HepG2 (cell line): Measurements from ENCODE around the gene GSK3A. TPM values are rescaled to one million over a fixed set of nuclear protein-coding genes. Genes with fewer than 3 reads are reported as not detected.
A peak's percentile ranks its signal among the peaks of the same experiment; 100 is the strongest.

Experiments
- ATAD3A ChIP-seq: sonication (generic); formaldehyde crosslinking; IDR thresholded peaks from 2 replicates; pipeline ENCODE4 v1.4.0; 2020; ENCODE audit warnings: missing genetic modification reagents
- CENPX ChIP-seq: sonication (generic); formaldehyde crosslinking; IDR thresholded peaks from 2 replicates; pipeline ENCODE4 v1.9.0; 2021; ENCODE audit warnings: mild to moderate bottlenecking, missing genetic modification reagents, moderate library complexity
- DBP ChIP-seq: sonication (generic); formaldehyde crosslinking; IDR thresholded peaks from 2 replicates; pipeline ENCODE4 v1.4.0; 2020; ENCODE audit warnings: missing genetic modification reagents; ENCODE audit errors: not compliant biosample characterization
- GABPA ChIP-seq, 2 experiments: IDR thresholded peaks; 2 replicates each; pipeline ENCODE4 v1.6.1; 2011 to 2016; ENCODE audit warnings: low read depth in 2 of 2, low read length in 1 of 2, missing biosample characterization in 1 of 2, missing genetic modification characterization in 1 of 2
- GLI4 ChIP-seq: sonication (generic); formaldehyde crosslinking; IDR thresholded peaks from 2 replicates; pipeline ENCODE4 v1.5.1; 2020; ENCODE audit warnings: missing genetic modification reagents, mild to moderate bottlenecking, moderate library complexity, borderline replicate concordance
- HMG20A ChIP-seq: IDR thresholded peaks from 2 replicates; pipeline ENCODE4 v1.6.1; 2016; ENCODE audit warnings: borderline replicate concordance
- HNRNPUL1 ChIP-seq: fragments of 200-400 bp; formaldehyde crosslinking; IDR thresholded peaks from 2 replicates; pipeline ENCODE4 v1.6.1; 2017; ENCODE audit warnings: low read depth, mild to moderate bottlenecking, low read length, moderate library complexity
- NCOA1 ChIP-seq: sonication (generic); formaldehyde crosslinking; IDR thresholded peaks from 2 replicates; pipeline ENCODE4 v1.9.0; 2021; ENCODE audit warnings: missing genetic modification reagents
- NFIC ChIP-seq: IDR thresholded peaks from 2 replicates; pipeline ENCODE4 v1.6.1; 2012; ENCODE audit warnings: mild to moderate bottlenecking, low read length, inconsistent platforms
- PAXIP1 ChIP-seq: sonication (generic); formaldehyde crosslinking; conservative IDR thresholded peaks from 2 replicates; pipeline ENCODE4 v1.4.0; 2020; ENCODE audit warnings: mild to moderate bottlenecking, missing genetic modification reagents, moderate library complexity
- RFX1 ChIP-seq: fragments of 450-650 bp; IDR thresholded peaks from 2 replicates; pipeline ENCODE4 v1.6.1; 2017
- SRSF4 ChIP-seq: fragments of 200-400 bp; formaldehyde crosslinking; IDR thresholded peaks from one replicate; pipeline ENCODE4 v1.6.1; 2018; ENCODE audit warnings: mild to moderate bottlenecking, low read depth, low read length, moderate library complexity; ENCODE audit not compliant: poor library complexity, severe bottlenecking
- STAT5B ChIP-seq: sonication (generic); formaldehyde crosslinking; IDR thresholded peaks from 2 replicates; pipeline ENCODE4 v1.4.0; 2020; ENCODE audit warnings: missing genetic modification reagents
- TAF1 ChIP-seq: sonication (generic); formaldehyde crosslinking; IDR thresholded peaks from 2 replicates; pipeline ENCODE4 v1.4.0; 2020; ENCODE audit warnings: missing genetic modification reagents
- YEATS2 ChIP-seq: sonication (generic); formaldehyde crosslinking; IDR thresholded peaks from 2 replicates; pipeline ENCODE4 v1.4.0; 2020; ENCODE audit warnings: missing genetic modification reagents, borderline replicate concordance
- ZNF230 ChIP-seq: sonication (generic); formaldehyde crosslinking; IDR thresholded peaks from 2 replicates; pipeline ENCODE4 v1.4.0; 2020; ENCODE audit warnings: mild to moderate bottlenecking, missing genetic modification reagents
- polyA plus RNA-seq, 8 experiments: library from polyadenylated mRNA; depleted of rRNA in 3 of 8; stranded (reverse) in 7 of 8; unstranded in 1 of 8; fragments of >200 nt; fragmentation: Illumina TruSeq in 4 of 8; extraction: Trizol in 4 of 8; gene quantifications; 2 replicates each; pipeline versions ENCODE4 v1.2.1 to v1.2.3, GENCODE V29; 2011 to 2016; ENCODE audit warnings: low read depth in 4 of 8, missing spikeins in 1 of 8, mixed read lengths in 1 of 8; ENCODE audit not compliant: insufficient read depth in 1 of 8
- total RNA-seq, 5 experiments: library from RNA; depleted of rRNA; stranded (reverse); fragments of >200 nt; fragmentation: Illumina TruSeq; extraction: Trizol; gene quantifications; 2 replicates each; pipeline ENCODE4 v1.2.3, GENCODE V29; 2016; ENCODE audit warnings: low read depth in 1 of 5
- TF ChIP-seq, protein P1 (sequence below): sonication (generic); formaldehyde crosslinking; IDR thresholded peaks from 2 replicates; pipeline ENCODE4 v1.5.0; 2020; ENCODE audit warnings: mild to moderate bottlenecking, missing genetic modification reagents
- TF ChIP-seq, protein P2 (sequence below): IDR thresholded peaks from 2 replicates; pipeline ENCODE4 v1.6.1; 2018; ENCODE audit warnings: missing genetic modification reagents, mild to moderate bottlenecking, missing compliant biosample characterization
- TF ChIP-seq, protein P3 (sequence below): sonication (generic); formaldehyde crosslinking; IDR thresholded peaks from 2 replicates; pipeline ENCODE4 v1.5.0; 2020; ENCODE audit warnings: mild to moderate bottlenecking, missing genetic modification reagents, borderline replicate concordance

The GSK3A gene
- total and polyA plus RNA-seq, 2 of the 13 experiments (the other 11 are each of a cell fraction or from before 2014, with no cell fraction given) = 16.9 to 52.5 TPM

DNA sequence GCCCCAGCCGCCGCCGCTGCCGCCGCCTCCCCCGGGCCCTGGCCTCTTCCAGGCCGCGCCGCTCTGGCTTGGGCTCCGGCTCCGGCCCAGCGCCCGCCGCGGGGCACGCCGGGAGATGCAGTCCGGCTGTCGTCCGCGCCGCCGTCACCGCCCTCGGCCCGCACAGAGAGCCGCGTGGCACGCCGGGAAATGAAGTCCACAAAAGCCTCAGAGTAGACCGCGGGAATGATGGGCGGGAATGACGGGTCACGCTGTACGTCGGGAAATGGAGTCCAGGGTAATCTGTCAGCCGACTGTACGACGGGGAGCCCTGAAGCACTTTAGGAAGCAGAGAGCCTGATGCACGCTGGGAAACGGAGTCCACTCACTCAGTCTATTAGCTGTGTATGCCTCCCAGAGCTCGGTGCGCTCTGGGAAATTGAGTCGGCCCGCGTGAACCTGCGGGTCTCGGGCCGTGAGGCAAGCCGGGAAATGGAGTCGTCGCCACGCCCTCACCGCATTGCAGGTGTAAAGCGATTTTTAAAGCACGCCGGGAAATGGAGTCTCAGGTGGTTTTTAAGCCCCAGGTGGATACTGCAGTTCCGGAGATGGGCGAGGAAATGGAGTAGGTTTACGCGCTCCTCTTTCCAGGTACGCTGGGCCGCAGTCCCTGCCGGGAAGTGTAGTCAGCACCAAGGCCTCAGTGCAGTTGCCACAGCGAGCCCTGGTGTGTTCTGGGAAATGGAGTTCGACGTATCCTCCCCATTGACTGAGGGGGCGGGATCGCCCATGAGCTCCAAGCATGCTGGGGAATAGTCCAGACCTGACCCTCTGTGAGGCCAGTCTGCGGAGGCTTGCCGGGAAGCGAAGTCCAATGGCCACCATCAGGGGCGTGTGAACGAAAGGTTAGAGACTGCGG, at the start of gene GSK3A (continued):
- TF ChIP-seq DBP (CRISPR knock-in tag) (peak; percentile 78), GABPA (IDR thresholded peaks at IDR 0.05; ENCODE audit: low read depth, low read length) (peak; percentile 66), GABPA (CRISPR knock-in tag; IDR thresholded peaks at IDR 0.05; ENCODE audit: low read depth) (peak; percentile 90), TAF1 (CRISPR knock-in tag) (peak; percentile 72), HNRNPUL1 (no peak), GLI4 (no peak), STAT5B (CRISPR knock-in tag) (no peak), NFIC (no peak), SRSF4 (no peak), PAXIP1 (CRISPR knock-in tag) (peak; percentile 50), CENPX (no peak), ZNF230 (0 out of 2 replicates have a peak, but pooled peaks have one; percentile 29), NCOA1 (CRISPR knock-in tag) (no peak), YEATS2 (CRISPR knock-in tag) (peak; percentile 55; the same call in 1 of the 2 replicates), RFX1 (no peak; the same call in 1 of the 2 replicates), HMG20A (no peak), ATAD3A (CRISPR knock-in tag) (no peak)
- TF ChIP-seq, protein P1, sequence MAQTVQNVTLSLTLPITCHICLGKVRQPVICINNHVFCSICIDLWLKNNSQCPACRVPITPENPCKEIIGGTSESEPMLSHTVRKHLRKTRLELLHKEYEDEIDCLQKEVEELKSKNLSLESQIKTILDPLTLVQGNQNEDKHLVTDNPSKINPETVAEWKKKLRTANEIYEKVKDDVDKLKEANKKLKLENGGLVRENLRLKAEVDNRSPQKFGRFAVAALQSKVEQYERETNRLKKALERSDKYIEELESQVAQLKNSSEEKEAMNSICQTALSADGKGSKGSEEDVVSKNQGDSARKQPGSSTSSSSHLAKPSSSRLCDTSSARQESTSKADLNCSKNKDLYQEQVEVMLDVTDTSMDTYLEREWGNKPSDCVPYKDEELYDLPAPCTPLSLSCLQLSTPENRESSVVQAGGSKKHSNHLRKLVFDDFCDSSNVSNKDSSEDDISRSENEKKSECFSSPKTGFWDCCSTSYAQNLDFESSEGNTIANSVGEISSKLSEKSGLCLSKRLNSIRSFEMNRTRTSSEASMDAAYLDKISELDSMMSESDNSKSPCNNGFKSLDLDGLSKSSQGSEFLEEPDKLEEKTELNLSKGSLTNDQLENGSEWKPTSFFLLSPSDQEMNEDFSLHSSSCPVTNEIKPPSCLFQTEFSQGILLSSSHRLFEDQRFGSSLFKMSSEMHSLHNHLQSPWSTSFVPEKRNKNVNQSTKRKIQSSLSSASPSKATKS = no peak
- TF ChIP-seq, protein P2, sequence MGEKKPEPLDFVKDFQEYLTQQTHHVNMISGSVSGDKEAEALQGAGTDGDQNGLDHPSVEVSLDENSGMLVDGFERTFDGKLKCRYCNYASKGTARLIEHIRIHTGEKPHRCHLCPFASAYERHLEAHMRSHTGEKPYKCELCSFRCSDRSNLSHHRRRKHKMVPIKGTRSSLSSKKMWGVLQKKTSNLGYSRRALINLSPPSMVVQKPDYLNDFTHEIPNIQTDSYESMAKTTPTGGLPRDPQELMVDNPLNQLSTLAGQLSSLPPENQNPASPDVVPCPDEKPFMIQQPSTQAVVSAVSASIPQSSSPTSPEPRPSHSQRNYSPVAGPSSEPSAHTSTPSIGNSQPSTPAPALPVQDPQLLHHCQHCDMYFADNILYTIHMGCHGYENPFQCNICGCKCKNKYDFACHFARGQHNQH (CRISPR knock-in tag) = 0 out of 2 replicates have a peak, but pooled peaks have one; percentile 60
- TF ChIP-seq, protein P3, sequence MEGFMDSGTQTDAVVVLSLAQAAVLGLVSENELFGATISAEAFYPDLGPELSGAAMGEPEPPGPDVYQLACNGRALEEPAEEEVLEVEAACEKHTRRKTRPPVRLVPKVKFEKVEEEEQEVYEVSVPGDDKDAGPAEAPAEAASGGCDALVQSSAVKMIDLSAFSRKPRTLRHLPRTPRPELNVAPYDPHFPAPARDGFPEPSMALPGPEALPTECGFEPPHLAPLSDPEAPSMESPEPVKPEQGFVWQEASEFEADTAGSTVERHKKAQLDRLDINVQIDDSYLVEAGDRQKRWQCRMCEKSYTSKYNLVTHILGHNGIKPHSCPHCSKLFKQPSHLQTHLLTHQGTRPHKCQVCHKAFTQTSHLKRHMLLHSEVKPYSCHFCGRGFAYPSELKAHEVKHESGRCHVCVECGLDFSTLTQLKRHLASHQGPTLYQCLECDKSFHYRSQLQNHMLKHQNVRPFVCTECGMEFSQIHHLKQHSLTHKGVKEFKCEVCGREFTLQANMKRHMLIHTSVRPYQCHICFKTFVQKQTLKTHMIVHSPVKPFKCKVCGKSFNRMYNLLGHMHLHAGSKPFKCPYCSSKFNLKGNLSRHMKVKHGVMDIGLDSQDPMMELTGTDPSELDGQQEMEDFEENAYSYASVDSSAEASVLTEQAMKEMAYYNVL = peak; percentile 35; the same call in 1 of the 2 replicates
